ENCODE results near the gene RPS19.

RPS19 gene

DNA sequence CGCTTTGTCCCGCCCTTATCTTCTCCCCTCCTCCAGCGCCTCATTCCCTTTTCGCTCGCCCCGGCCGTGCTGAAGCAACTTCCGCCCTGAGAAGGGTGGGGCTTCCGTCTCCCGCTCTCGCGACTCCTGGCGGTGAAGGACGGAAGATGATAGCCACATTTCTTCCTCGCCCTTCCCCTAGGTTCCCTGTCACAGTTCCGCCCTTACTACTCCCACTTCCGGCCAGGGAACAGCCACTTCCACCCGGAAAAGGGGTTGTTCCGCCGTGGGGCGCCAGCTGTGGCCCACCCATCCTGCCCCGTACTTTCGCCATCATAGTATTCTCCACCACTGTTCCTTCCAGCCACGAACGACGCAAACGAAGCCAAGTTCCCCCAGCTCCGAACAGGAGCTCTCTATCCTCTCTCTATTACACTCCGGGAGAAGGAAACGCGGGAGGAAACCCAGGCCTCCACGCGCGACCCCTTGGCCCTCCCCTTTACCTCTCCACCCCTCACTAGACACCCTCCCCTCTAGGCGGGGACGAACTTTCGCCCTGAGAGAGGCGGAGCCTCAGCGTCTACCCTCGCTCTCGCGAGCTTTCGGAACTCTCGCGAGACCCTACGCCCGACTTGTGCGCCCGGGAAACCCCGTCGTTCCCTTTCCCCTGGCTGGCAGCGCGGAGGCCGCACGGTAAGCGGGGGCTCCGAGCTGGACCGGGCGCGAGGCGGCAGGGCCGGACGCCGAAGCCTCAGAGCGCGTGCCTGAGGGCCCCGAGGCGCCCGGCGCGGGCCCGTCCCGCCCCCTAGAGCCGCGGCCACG, at the start of gene RPS19:
TSS of gene RPS19 (plus strand) at position 638 of the 801 bp plus-strand sequence. CDS start 520 bp downstream, outside the sequence.
- DNase-seq (ENCODE audit: low read depth), result peak; percentile 98

DNA sequence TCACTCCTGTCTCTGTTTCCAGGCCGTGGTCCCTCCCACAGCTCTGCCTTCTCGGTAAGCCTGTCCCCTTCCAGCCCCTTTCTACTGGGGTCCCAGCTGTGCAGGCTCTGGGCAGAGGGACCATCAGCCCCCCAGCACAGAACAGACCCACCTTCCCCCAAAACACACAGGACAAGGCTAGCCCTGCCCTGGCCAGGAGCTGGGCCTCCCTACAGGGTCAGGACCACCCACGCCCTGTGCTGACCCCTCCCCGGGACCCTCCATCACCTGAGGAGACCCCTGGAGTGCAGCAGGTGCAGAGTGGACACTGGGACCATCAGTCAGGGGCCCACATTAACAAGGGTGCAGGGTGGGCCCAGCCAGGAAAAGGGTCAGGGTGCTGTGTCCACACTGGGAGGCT, 49.8 kb upstream of the RPS19 start:
- no peak for DNase-seq (ENCODE audit: low read depth)

DNA sequence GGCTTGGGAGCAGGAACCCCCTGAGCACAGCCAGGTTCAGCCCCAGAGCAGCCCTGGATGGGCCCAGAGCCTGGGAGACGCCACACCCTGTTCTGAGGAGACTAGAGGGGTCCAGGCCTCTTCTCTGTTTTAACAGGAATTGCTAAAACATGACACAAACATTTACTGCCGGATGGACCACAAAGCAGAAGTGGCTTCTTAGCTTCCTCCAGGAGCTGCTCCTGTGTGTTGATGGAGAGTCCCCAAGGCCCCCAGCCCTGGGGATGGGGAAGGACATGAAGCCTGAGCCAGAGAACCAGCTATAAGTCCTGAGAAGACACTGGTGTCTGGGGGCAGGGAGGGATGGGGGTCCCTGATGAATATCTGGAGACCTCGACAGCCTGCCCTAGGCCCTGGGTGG, 49.0 kb upstream of the RPS19 start:
- DNase-seq (ENCODE audit: low read depth), result no peak

DNA sequence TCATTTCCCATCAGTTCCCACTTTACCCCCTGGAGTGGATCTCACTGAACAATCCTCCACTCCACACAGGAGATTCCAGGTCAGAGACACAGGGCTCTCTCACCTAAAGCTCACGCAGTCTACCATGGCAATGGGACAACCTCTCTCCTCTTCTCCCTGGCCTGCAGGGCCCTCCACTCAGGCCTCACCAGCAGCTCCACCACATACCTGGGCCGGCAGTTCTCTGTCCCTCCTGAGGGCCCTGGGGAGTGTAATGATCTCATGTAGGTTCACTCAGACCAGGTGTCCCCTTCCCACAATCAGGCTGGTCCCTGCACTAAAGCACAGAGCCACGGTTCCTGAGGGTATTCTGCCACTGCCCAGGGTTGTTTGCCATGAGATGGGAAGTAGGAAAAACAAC, 48.1 kb upstream of the RPS19 start:
- no peak for DNase-seq (ENCODE audit: low read depth)

DNA sequence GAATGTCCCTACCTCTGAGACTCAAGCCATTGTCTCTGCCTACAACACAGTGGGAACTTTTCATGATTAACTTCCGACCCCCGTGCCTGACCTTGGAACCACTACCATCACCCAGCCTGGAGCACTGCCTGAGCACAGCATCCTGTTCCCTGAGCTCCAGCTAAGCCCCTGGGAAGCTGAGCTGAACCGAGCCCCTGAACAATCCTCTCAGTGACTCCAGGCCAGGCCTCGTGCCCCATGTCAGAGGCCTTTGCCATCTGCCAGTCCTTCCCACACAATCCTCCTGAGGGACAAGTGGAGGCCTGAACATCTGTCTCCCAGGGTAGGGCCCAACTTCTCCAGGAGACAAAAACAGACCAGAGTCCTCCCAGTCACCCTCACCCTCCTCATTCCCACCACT, 46.1 kb upstream of the RPS19 start:
- no peak for DNase-seq (ENCODE audit: low read depth)

DNA sequence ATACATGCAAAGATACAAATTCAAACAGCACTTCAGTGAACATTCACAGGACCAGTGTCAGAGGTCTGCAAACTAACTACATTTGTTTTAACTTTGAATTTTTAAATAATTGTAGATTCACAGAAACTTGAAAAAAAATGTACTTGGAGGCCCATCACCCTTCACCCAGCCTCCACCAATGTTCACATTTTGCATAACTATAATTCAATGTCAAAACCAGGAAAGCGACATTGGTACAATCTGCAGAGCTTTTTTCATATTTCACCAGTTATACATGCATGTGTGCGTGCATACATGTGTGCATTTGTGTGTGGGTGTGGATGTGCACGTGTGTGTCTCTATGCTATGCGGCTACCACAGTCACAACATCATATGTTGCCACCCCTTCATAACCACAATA, 44.8 kb upstream of the RPS19 start:
- DNase-seq (ENCODE audit: low read depth), result no peak

DNA sequence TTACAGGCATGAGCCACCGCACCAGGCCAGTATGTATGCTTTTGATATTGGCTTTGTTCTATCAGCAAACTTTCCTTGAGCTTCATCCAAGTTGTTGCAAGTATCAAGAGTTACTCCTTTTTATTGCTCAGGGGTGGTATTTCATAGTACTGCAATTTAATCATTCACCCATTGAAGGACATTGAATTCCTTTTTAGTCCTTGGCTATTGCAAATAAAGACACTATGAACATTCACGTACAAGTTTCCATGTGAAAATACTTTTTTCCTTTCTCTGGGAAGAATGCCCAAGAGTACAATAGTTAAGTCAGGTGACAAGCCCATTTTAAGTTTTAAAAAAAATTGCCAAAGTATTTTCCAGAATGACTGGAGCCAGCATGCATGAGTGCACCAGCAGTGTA, 43.3 kb upstream of the RPS19 start:
- no peak for DNase-seq (ENCODE audit: low read depth)

DNA sequence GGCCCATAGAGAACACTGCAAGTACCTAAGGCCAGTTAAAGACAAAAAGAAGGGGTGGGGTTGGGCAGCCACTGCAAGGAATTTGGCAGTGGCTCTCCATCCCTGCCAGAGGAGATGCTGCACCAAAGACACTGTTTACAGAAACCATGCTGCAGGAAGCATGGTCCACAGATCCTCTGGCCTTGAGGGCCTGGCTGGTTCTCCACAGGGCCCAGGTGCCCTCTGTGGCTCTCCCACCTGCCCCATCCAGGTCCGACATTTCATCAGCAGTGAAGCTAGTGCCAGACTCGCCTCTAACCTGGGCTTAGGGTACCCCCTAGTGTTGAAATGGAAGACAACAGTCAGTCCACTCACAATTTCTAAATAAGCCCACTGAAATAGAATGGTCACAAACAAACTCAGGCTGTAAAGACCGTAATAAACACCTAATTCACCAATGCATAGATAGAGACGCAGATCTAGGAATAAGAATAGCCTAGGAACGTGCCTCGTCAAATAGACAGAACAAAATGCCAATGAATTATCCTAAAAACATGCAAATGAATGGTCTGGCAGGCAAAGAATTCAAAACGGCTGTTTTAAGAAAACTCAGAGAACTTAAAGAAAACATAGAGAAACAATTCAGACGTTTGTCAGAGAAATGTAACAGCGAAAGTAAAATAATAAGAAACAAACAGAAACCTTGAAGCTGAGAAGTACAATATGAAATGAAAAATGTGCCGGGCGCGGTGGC, 38.9 kb upstream of the RPS19 start:
- no peak for DNase-seq (ENCODE audit: low read depth)

DNA sequence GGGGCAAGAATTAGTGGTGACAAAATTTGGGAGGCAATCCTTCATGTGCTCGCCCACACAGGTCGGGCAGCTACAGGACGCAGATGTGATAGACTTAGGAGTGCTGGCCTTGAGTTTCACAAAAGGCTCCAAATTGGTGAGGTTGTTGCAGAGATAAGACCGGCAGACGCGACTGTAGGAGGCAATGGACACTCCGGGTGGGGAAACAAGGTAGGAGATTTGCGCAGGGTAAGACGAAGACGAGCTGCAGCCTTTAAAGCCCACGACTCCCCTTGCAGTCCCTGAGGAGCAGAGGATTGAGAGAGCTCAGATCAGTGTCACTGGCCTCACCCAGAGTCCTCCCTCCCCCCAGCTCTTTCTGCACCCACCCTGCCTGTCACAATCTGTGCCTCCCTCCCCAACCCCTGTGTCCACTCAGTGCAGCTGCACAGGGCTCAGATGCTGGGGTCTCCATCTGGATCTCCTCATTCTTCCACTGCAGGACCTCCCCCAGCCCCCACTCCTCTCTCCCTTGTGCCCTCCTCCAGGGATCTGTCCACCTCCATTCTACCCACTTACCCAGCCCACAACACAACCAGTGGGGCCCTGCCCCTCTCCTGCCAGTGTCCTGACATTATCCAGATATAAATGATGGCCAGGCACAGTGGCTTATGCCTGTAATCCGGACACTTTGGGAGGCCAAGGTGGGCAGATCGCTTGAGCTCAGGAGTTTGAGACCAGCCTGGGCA, 21.9 kb upstream of the RPS19 start:
- DNase-seq (ENCODE audit: low read depth), result no peak

DNA sequence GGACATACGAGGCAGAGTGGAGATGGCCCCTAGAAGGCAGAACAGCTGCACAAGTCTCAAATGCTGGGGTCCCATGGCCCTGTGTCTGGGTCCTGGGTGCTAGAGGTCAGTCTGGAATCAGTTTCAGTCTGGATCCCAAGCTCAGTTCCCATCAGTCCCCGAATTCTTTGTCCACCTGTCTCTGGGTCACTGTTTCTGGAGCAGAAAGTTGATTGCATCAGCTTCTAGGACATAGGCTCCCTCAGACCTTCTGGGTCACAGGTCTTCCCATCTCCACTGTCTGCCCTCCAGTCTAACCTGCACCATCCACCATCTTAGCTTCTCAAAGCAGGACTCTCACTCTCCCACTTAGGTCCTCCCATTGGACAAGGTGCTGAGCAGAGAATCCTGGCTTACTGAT, 20.8 kb upstream of the RPS19 start:
- DNase-seq (ENCODE audit: low read depth), result no peak

DNA sequence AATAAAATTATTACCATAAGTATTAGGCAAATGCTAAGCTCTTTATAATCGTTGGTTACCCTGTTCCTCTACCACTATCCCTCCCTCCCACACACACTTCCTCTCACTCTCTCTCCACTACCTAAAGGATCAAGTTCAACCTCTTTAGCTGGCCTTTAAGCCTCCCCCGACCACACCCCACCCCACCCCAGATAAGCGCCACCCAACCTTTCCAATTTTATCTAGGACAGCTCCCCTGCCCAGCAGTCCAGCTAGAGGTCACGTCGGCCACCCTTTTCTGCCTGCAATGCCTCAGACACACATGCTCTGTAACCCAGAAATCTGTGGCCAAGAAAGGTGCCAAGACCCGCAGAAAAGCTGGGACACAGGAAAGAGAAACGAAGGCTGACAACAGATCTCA, 16.7 kb upstream of the RPS19 start:
- DNase-seq (ENCODE audit: low read depth), result no peak

DNA sequence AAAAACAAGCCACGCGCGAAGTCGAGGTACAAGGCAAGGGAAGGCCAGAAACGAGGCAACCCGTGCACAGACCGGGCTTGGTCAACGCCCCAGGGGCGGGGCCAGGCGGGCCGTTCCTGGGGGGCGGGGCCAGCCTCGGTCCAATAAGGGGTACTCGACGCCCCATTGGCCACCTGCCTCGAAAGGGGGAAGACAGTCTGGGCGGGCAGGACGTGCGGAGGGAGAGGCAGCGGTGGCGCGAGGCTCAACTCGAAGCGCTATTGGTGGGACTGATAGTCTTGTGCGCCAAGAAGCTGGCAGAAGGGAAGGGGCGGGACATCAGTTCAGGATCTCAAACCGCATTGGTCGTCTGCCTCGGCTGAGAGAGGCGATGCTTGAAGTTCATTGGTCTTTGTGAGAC, 15.5 kb upstream of the RPS19 start, which contains the start of gene LYPD4:
TSS of gene LYPD4 (minus strand) at position 83 of the 400 bp plus-strand sequence. CDS start 5,398 bp downstream, outside the sequence.
- DNase-seq (ENCODE audit: low read depth), result no peak

DNA sequence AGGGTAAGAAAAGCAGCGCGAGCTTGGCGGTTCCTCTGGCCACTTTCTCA, 15.2 kb upstream of the RPS19 start, which contains the start of gene DMRTC2:
TSS of gene DMRTC2 (plus strand) at position 42 of the 50 bp plus-strand sequence. CDS start 2,387 bp downstream, outside the sequence.
- no peak for DNase-seq (ENCODE audit: low read depth)

DNA sequence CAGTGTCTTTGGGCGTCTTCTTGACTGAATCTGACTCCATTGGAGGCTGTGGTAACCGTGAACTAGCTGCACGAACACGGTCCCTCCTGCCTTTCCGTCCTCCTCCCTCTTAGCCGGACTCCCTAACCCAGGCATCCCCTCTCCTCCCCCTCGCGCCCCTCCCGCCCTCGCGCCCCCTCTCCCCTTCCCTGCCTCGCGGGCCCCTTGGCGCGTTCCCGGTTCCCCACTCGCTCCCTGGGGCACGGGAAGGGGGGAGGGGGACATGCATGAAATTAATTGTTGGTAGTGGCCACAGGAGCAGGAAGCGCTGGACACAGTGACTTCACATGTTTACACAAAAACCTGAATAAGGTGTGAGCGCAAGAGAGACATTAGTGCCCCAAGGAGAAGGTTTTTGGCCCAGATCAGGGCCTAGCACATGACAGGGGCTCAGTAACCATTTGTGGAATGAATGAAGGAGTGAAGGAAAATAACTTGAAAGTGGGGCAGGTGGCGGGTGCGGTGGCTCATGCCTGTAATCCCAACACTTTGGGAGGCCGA, 14.9 kb upstream of the RPS19 start:
- no peak for DNase-seq (ENCODE audit: low read depth)

DNA sequence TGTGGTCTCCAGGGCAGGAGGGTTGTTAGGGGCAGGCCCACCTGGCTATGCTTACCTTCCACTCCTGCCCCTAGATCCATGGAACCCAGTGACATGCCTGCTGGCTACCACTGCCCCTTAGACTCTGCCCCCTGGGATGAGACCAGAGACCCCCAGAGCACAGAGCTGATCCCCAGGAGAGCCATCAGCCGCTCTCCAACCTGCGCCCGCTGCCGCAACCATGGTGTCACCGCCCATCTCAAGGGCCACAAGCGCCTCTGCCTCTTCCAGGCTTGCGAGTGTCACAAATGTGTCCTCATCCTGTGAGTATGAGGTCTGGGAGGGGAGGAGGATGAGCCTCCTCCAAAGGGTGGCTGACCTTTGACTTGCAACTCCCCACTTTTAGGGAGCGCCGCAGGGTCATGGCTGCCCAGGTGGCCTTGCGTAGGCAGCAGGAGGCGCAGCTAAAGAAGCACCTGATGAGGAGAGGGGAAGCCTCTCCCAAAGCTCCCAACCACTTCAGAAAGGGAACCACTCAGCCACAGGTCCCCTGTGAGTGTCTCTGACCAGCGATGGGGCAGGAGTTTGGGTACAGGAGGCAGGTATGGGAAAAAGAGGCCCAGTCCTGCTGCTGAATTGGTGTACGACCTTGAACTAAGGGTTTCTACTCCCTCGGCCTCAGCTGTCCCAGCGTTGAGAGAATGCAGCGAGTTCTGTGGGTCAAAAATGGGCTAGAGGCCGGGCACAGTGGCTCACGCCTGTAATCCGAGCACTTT, 12.5 kb upstream of the RPS19 start:
- no peak for DNase-seq (ENCODE audit: low read depth)

DNA sequence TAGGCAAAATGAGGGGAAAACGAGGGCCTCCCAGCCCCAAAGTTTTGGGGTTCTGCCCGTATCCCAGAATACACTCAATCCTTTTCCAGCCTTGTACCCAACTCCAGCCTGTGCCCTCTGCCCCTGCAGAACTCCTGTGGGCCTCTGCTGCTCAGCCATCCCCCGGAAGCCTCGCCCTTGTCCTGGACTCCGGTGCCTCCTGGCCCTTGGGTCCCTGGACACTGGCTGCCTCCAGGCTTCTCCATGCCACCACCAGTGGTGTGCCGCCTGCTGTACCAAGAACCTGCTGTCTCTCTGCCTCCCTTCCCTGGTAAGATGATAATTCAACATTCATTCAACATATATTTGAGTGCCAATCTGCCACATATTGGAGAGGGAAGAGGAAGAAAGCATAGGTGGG, 11.4 kb upstream of the RPS19 start:
- no peak for DNase-seq (ENCODE audit: low read depth)

DNA sequence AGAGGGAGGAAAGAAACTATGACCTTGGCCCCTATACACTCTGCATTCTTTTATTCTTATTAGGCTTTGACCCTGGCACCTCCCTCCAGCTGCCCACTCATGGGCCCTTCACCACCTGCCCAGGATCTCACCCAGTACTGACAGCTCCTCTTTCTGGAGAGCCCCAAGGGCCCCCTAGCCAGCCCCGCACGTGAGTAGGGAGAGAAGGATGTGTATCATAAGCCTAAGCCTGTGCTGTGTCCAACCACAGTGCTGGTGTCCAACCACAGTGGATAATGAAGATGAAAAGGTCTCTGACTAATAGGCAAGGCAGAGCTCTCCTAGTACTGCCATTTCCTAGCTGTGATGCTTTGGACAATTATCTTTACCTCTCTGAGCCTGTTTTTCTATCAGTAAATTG, 11.0 kb upstream of the RPS19 start:
- no peak for DNase-seq (ENCODE audit: low read depth)

DNA sequence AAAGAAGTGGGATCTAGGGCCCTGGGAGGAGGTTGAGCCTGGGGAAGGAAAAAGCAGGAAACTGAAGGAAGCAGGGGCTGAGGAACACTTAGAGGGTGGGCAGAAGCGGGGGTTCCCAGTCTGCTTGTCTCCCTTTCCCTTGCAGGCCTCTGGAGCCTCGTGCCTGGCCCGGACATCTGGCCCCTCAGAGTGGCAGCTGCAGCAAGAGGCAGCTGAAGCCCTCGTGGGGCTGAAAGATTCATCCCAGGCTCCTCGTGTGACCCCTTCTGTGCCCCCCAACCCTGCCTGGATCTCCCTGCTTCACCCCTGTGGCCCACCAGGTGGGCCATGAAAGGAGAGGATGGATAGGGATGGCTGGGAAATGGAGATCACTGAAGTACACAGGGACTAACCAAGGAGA, 9.7 kb upstream of the RPS19 start:
- DNase-seq (ENCODE audit: low read depth), result no peak

DNA sequence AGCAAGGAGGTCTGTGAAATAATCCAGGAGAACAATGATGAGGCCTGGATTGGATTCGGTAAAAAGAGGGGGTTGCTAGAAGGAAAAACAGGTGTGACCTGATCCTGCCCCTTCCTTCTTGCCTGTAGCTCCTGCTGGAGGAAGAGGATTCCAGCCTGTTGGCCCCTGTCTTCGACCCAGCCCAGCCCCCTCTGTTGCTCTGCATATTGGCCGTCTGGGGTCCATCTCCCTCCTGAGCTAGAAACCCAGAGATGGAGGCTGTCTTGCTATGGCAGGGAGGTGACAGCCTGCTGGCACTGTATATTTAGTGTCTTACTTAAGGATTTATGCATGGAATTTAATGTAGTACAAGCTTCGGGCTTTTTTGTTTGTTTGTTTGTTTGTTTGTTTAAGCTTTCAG, 8.6 kb upstream of the RPS19 start:
- DNase-seq (ENCODE audit: low read depth), result no peak

DNA sequence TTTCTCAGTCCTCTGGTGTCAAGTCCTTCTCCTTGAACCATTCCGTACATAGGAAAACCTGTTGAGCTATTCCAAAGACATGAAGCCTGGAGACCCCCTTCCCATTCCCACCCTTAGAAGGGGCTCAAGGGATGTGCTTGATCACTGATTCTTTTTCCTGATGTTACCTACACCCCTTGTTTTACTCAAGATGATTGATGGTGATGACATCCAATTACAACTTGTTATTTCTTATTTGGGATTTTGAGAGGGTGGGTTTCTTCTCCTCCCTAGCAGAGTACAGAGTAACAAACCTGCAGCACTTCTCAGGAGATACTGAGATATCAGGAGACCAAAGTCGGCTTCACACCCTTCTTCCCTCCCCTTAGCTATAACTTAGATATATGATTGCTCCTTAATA, 6.7 kb upstream of the RPS19 start:
- DNase-seq (ENCODE audit: low read depth), result no peak

DNA sequence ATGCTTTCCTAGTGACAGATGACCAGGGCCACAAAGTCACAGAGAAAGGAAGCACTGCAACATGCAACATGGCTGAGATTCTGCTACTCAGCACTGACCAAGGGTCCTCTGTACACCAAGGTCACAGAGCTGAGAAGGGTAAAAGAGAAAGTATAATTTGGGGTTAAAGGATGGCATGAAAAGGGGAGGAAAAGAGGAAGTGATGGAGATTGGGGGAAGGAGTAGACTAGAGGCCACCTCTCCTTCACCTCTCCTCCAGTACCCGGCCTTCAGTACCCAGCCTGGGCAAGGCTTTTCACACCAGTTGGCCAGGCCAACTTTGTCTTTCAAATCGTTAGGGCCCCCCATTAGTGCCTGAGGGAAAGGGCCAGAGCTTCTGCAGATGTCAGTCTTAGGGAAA, 6.3 kb upstream of the RPS19 start:
- DNase-seq (ENCODE audit: low read depth), result no peak

DNA sequence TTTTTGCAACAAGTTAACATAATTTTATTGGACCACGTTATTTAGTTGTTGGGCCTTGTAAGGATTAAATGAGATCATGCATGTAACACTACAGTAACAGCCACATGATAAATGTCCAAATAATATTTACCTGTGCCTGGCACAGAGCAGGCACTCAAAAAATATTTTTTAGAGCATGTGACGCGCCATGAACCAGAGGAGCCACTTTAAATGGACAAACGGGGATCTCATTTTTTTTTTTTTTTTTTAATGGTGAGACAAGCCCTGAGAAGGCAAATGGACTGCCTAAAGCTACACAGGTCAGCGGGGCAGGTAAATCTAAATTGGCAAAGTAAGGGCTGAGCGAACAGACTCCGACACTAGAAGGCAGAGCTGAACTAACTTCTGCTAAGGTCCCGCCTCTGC, 840 bp upstream of the RPS19 start:
- DNase-seq (ENCODE audit: low read depth), result no peak
